ENCODE data around the gene GPR55.
A peak's percentile ranks its signal among the peaks of the same experiment; 100 is the strongest.

Gene GPR55

DNA sequence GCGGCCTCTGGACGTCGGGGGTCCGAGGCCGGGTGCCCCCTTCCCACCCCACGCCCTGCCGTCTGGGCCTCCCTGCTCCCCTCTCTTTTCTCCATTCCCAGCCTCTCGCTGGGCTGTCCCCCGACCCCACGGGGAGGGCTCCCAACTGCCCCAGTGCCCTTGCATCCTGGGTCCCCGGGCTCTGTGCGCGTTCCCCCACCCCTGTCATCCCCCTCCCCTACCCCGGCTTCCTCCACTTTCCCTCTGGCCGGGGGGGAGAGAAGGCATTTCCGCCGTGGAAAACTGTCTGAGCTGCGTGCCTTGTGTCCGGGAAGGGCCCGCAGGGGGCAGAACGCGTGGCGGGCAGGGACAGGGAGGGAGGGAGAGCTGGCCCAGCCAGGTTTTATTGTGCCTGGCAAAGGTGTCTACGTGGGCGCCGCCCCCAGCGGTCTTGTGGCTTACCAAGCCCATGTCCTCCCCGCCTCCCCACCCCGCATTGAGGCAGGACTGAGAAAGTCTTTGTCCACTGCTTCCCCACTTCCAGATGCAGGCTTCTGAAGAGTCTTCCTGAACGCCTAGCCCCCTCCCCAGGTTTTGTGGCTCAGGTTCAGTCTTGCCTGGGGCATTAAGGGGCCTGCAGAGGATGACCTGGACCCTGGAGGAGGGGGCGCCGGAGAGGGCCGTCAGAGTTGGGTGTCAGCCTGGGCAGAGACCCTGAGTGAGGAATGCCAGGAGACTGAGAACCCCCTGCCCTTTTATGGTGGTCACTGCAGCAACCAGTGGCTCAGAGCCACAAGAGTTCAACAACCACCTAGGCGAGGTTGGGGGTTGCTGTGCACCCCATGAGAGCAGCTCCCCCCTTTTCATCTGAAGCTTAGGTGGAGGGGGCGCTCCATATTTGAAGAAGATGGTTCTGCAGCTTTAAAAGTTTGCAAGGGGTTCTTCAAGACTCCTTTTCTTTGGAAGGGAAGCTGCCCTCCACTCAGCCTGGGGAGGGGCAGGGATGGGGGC is 59.0 kb downstream of the GPR55 start:
- no peak for DNase-seq

DNA sequence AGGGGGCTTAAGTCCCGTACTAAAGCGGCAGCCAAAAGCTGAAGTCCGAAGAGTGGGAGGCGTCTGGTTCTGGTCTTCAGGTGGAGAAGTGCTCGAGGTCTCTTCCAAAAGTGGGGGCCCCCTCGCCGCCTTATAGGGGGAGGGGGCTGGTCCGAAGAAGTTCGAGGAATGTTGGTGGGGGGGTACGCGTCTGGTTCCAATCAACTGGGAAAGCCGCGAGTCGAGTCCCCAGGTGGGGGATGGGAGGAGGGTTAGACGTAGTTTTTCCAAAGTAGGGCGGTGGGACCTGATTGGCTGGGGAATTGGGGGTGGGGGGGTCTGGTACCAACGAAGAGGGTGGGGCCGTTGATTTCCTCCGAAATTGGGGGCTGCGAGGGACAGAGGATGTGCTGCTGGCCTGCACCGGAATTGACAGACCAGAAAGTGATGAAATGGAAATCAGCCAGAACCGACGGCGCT is 59.7 kb downstream of the GPR55 start:
- DNase-seq, result no peak

- DNase-seq, result peak; percentile 76 to 78
Observed at GRCh38 chr2:230864605-230865306, 60.3 kb downstream of the GPR55 start, which contains the start of gene ITM2C. ITM2C (plus strand) TSS chr2:230864942; CDS start chr2:230865026, 84 bp downstream.

- DNase-seq, result no peak
Observed at GRCh38 chr2:230864122-230864604, 60.9 kb downstream of the GPR55 start.

GRCh38 chr2:230863442-230864121 is 61.5 kb downstream of the GPR55 start:
- DNase-seq, result no peak

DNA sequence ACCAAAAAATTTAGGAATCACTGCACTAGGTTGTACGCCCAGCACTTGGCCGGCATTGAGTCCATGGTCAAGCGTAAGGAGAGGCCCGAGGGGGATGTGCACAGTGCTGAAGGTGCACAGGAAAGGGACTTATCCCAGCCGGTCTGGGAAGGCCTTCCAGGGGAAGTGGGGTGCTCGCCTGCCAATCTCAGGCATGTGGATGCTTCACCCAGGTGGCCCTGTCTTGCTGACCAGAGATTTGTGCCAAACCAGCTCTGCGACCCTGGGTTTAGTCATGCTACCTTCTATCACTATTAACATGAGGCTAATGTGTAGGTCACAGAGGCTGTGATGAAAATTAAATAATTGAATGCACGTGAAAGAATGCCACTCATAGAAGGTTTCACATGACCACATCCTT is 62.0 kb downstream of the GPR55 start:
- no peak for DNase-seq

GRCh38 chr2:230862292-230862691 is 62.8 kb downstream of the GPR55 start:
- DNase-seq, result no peak

- no peak for DNase-seq
Observed at GRCh38 chr2:230861552-230862255, 63.3 kb downstream of the GPR55 start.
